CD4-positive, alpha-beta T cell treated with Interleukin-15 for 4 hours (primary cell): ENCODE measurements around the gene UGT1A5.
A peak's percentile ranks its signal among the peaks of the same experiment; 100 is the strongest.
"Not testable (repeated sequence)": the region's sequence is repeated elsewhere in the genome, so short reads cannot be mapped to it uniquely, and the experiment has no call there.

Source experiments
- DNase-seq: peaks from one replicate; pipeline ENCODE4 v3.0.0-alpha.2; 2020; ENCODE audit warnings: low spot score

Gene UGT1A5

GRCh38 chr2:233693963-233694362, 18.7 kb upstream of the UGT1A5 start:
- no peak for DNase-seq

- DNase-seq = no peak
These were observed 14.0 kb upstream of the UGT1A5 start for GRCh38 chr2:233698740-233699139.

GRCh38 chr2:233699424-233700027, 13.2 kb upstream of the UGT1A5 start:
- DNase-seq = no peak

- DNase-seq = no peak
These were observed 12.6 kb upstream of the UGT1A5 start for GRCh38 chr2:233700028-233700635.

GRCh38 chr2:233700842-233701241, 11.9 kb upstream of the UGT1A5 start:
- not testable (repeated sequence) for DNase-seq

GRCh38 chr2:233702238-233702637, 10.5 kb upstream of the UGT1A5 start:
- no peak for DNase-seq

- no peak for DNase-seq
These were observed 6.7 kb upstream of the UGT1A5 start for GRCh38 chr2:233705911-233706506.

GRCh38 chr2:233706720-233707119, 6.0 kb upstream of the UGT1A5 start:
- no peak for DNase-seq

- no peak for DNase-seq
These were observed 4.6 kb upstream of the UGT1A5 start for GRCh38 chr2:233707940-233708644.

GRCh38 chr2:233708942-233709341, 3.8 kb upstream of the UGT1A5 start:
- DNase-seq = no peak

- DNase-seq = peak; percentile 54
These were observed 1.2 kb upstream of the UGT1A5 start for GRCh38 chr2:233711312-233712008.

GRCh38 chr2:233713262-233713615, 532 bp downstream of the UGT1A5 start:
- no peak for DNase-seq

- DNase-seq = no peak
These were observed 1.4 kb downstream of the UGT1A5 start for GRCh38 chr2:233714121-233714520.

- no peak for DNase-seq
These were observed 5.8 kb downstream of the UGT1A5 start, which contains the start of gene UGT1A4 for GRCh38 chr2:233718552-233718951. TSS of gene UGT1A4 (plus strand) at chr2:233718736. CDS start at chr2:233718821, 85 bp downstream.

- no peak for DNase-seq
These were observed 16.1 kb downstream of the UGT1A5 start, which contains the start of gene UGT1A3 for GRCh38 chr2:233728723-233729301. TSS of gene UGT1A3 (plus strand) at chr2:233729042. CDS start at chr2:233729127, 85 bp downstream.

- DNase-seq = not testable (repeated sequence)
These were observed 24.4 kb downstream of the UGT1A5 start for GRCh38 chr2:233736868-233737653.

GRCh38 chr2:233740870-233741269, 28.2 kb downstream of the UGT1A5 start:
- no peak for DNase-seq

- no peak for DNase-seq
These were observed 31.0 kb downstream of the UGT1A5 start for GRCh38 chr2:233743464-233744259.

- DNase-seq = no peak
These were observed 32.5 kb downstream of the UGT1A5 start for GRCh38 chr2:233745073-233745755.

- DNase-seq = not testable (repeated sequence)
These were observed 33.1 kb downstream of the UGT1A5 start for GRCh38 chr2:233745838-233746237.
